ES-I3 (cell line): ENCODE results near the gene AP1M2.

Experiments
- H3K36me3 ChIP-seq: 2 replicates; pipeline ENCODE4 v1.6.1; 2013; ENCODE audit warnings: mild to moderate bottlenecking, low read length, control low read depth, moderate library complexity; ENCODE audit not compliant: insufficient read depth
- H3K4me1 ChIP-seq: 2 replicates; pipeline ENCODE4 v1.6.1; 2013; ENCODE audit warnings: mild to moderate bottlenecking, control low read depth, low read length; ENCODE audit not compliant: insufficient read depth
- H3K9ac ChIP-seq: 2 replicates; pipeline ENCODE4 v1.6.1; 2013; ENCODE audit warnings: low read depth, mild to moderate bottlenecking, low read length, moderate library complexity
- H3K9me3 ChIP-seq: 2 replicates; pipeline ENCODE4 v1.6.1; 2013; ENCODE audit warnings: mild to moderate bottlenecking, low read length, moderate library complexity; ENCODE audit not compliant: control insufficient read depth, insufficient read depth

Gene AP1M2

DNA sequence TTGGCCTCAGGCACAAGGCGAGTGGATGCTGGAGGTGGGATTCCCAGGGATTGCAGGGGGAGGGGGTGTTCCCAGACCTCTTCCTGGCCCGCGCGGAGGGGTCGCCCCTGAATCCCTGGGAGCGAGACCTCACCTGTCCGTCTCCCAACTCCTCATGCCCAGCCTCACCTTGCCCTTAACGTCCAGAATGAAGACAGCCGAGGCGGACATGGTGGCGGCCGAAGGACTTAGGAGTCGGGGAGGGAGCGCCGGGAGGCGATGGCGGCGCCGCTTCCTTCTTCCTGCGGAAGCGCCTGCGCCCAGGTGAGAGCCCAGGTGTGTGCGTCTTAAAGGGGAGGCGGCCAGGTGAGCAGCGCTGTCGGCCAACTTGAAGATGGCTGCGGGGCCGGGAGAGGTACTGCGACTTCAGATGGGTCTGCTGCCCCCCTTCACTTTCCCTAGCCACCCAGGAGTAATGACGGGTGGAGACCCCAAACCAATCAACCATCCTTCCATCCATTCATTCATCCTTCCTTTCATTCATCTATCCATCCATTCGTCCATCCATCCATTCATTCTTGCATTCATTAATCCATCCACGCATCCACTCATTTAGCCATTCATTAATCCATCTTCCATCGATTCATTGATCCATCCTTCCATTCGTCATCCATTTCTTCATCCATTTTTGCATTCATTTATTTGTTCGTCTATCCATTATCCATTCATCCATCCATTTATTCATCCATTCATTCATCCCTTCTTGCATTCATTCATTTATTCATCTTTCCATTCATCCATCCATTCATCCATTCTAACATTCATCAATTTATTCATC is at the start of gene AP1M2:
Gene AP1M2, minus strand, starts transcription at position 291 of the 817 bp plus-strand sequence. Its CDS starts 81 bp downstream, at position 210.
- Histone ChIP-seq H3K36me3 (no peaks in the 10 kb centered on the region), H3K4me1 (peaks cover 8% of the 10 kb centered on the region), H3K9ac (peak within 1 kb of the TSS; percentile 62), H3K9me3 (no peaks in the 10 kb centered on the region)

DNA sequence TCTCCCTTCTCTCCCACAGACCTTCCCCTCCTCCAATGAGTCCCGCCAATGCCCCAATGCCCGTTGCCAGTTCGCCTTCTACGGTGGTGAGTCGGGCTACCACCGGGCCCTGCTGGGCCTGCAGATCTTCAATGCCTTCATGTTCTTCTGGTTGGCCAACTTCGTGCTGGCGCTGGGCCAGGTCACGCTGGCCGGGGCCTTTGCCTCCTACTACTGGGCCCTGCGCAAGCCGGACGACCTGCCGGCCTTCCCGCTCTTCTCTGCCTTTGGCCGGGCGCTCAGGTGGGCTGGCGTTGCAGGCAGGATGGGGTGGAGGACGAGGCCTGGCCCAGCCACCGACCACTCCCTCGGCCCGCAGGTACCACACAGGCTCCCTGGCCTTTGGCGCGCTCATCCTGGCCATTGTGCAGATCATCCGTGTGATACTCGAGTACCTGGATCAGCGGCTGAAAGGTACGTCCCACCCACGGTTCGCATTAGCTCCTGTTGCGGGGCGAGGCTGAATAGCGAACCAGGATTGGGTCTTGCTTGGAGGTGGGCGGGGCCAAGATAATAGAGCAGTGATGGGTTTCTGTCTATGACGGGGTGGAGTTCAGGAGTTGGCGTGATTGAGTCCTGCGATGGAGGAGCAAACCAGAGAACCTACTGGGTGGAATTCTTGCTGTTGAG is 49.3 kb upstream of the AP1M2 start:
- peaks cover 12% of the 10 kb centered on the region for H3K36me3 ChIP-seq
- no peaks in the 10 kb centered on the region for H3K9me3 ChIP-seq
- H3K9ac ChIP-seq = no peak overlapping the region
- no peaks in the 10 kb centered on the region for H3K4me1 ChIP-seq

DNA sequence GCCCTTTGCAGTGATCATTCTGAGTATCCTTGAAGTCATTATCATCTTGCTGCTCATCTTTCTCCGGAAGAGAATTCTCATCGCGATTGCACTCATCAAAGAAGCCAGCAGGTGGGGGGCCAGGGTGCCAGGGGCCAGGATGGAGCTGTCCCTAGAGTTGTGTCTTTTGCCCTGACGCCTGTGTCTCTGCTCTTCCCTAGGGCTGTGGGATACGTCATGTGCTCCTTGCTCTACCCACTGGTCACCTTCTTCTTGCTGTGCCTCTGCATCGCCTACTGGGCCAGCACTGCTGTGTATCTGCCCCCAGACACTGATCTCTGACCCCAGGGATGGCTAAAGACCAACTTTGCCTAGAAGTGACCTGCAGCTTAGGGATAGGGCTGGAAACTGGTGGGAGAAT is 47.9 kb upstream of the AP1M2 start:
- Histone ChIP-seq H3K4me1 (no peaks in the 10 kb centered on the region), H3K9ac (no peak overlapping the region), H3K36me3 (peaks cover 16% of the 10 kb centered on the region), H3K9me3 (no peaks in the 10 kb centered on the region)

DNA sequence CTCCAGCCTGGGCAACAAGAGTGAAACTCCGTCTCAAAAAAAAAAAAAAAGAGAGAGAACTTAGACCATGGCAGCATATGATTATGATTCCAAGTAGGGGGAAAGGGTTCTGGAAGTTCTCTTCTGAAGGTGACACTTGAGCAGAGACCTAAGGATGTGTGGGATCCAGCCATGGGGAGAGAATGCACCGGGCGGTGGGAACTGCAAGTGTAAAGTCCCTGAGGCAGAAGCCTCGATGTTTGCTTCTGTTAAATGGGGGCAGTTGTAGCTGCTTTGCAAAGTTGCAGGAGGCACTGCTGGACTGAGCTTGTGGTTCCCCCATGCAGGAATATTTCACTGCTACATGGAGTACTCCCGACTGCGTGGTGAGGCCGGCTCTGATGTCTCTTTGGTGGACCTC is 47.3 kb upstream of the AP1M2 start:
- H3K36me3 ChIP-seq = peaks cover 16% of the 10 kb centered on the region
- H3K9me3 ChIP-seq = no peaks in the 10 kb centered on the region
- H3K9ac ChIP-seq = no peak overlapping the region
- no peaks in the 10 kb centered on the region for H3K4me1 ChIP-seq

DNA sequence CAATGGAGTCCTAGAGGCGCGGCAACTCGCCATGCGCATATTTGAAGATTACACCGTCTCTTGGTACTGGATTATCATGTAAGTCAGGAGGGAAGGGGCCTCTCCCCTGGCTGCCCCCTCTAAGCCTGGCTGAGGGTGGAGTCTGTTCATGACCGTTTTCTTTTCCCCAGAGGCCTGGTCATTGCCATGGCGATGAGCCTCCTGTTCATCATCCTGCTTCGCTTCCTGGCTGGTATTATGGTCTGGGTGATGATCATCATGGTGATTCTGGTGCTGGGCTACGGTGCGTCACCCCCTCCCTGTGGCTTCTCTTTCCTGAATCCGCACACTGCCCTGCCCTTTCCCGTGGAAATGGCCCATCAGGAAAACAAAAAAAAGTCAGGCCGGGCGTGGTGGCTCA is 44.8 kb upstream of the AP1M2 start:
- H3K36me3 ChIP-seq = peaks cover 14% of the 10 kb centered on the region
- H3K9ac ChIP-seq = no peak overlapping the region
- H3K9me3 ChIP-seq = no peaks in the 10 kb centered on the region
- no peaks in the 10 kb centered on the region for H3K4me1 ChIP-seq

DNA sequence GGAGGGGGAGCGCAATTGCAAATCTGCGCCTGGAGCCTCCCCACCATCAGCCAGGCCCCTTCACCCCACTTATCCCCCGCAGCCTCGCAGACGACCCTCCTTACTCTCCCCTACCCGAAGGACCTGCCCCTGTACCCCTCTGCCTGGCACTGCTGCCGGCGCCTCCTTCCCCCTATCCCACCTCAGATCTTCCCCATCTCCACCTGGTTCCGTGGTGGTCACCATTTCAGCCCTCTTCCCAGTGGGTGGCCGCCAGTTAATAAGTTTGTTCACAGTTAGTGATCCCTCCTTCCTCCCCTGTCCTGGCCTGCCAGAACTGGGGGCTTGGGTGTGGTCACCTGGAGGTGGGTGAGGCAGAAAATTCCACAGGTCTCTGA is 38.6 kb upstream of the AP1M2 start:
- peak overlapping the region; percentile 63 for H3K9ac ChIP-seq
- H3K36me3 ChIP-seq = peaks cover 2% of the 10 kb centered on the region; the same call in 1 of the 2 replicates
- no peaks in the 10 kb centered on the region for H3K9me3 ChIP-seq
- no peaks in the 10 kb centered on the region for H3K4me1 ChIP-seq

DNA sequence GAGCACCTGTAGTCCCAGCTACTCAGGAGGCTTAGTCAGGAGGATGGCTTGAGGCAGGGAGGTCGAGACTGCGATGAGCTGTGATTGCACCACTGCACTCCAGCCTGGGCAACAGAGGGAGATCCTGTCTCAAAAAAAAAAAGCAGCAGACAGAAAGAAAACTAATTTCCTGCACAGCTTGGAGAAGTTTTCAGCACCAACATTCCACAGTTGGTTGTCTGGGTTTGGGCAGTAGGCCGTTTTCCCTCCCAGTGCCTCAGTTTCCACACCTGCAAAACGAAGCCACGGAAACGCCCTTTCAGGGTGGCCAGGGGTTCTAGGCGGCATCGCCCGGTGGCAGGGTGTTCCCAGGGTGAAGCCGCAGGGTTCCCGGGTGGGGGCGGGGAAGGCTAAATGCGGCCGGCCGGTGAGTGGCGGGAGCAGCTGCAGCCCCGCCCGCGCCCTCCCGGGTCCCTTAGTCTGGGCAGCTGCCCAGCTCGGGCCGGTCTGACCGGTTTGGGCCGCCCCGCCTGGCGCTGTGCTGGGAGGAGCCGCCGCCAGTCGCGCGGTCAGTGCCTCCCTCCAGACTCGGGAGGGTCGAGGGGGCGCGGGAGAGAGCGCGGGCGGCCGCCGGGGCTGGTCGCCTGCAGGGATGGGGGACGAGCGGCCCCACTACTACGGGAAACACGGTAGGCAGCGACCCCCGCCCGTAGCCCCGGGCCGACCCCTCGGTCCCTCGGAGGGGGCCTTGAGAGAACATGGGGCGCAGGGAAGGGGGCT is 38.1 kb upstream of the AP1M2 start, which contains the start of gene SLC44A2:
Gene SLC44A2, plus strand, starts transcription at position 551 of the 759 bp plus-strand sequence. Its CDS starts 81 bp downstream, at position 632.
- Histone ChIP-seq H3K4me1 (no peaks in the 10 kb centered on the region), H3K36me3 (peaks cover 2% of the 10 kb centered on the region; the same call in 1 of the 2 replicates), H3K9me3 (no peaks in the 10 kb centered on the region), H3K9ac (peak within 1 kb of the TSS; percentile 63)

DNA sequence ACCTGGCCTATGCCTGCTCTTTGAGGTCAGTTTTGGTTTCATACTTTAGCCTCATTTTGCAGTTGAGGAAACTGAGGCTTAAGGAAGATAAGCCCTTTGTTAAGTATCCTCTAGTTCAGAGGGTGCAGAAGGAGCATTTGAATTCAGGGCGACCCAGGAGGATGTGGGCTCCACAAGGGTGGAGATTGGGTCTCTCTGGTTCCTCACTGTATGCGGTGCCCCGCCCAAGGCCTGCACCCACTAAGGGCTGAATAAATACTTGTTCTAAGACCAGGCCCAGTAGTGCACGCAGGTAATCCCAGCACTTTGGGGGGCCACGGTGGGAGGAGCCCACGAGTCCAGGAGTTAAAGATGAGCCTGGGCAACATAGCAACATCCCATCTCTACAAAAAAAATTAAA is 37.5 kb upstream of the AP1M2 start:
- H3K9ac ChIP-seq = peak overlapping the region; percentile 63; the same call in 1 of the 2 replicates
- no peaks in the 10 kb centered on the region for H3K9me3 ChIP-seq

DNA sequence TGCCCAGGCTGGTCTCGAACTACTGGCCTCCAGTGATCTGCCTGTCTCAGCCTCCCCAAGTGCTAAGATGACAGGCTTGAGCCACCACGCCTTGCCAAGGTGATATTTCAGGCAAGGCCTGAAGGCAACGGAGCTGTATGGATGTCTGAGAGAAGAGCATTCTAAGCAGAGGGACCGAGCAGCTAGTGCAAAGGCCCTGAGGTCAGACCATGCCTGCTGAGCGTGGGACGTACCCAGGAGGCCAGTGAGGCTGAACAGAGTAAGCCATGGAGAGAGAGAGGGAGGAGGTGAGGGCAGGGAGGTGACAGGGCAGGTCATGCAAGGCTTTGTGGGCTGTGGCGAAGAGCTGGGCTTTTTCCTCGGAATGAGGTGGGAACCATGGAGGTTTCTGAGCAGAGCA is 34.9 kb upstream of the AP1M2 start:
- Histone ChIP-seq H3K4me1 (no peaks in the 10 kb centered on the region), H3K36me3 (no peaks in the 10 kb centered on the region), H3K9ac (no peak overlapping the region), H3K9me3 (no peaks in the 10 kb centered on the region)

More for the DNA sequence above, 37.5 kb upstream of the AP1M2 start:
- no peaks in the 10 kb centered on the region for H3K4me1 ChIP-seq
- 0 out of 2 replicates have a peak, but pooled peaks cover 2% of the 10 kb centered on the region for H3K36me3 ChIP-seq

DNA sequence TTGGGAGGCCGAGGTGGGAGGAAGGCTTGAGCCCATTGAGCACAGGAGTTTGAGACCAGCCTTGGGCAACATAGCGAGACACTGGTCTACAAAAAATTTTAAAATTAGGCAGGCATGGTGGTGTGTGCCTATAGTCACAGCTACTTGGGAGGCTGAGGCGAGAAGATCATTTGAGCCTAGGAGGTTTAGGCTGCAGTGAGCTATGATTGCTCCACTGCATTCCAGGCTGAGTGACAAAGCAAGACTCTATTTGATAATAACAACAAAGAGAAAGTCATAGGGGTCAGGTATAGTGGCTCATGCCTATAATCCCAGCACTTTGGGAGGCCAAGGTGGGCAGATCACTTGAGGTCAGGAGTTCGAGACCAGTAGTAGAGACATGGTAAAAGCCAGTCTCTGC is 33.7 kb upstream of the AP1M2 start:
- Histone ChIP-seq H3K9me3 (no peaks in the 10 kb centered on the region), H3K4me1 (no peaks in the 10 kb centered on the region), H3K36me3 (no peaks in the 10 kb centered on the region), H3K9ac (no peak overlapping the region)

DNA sequence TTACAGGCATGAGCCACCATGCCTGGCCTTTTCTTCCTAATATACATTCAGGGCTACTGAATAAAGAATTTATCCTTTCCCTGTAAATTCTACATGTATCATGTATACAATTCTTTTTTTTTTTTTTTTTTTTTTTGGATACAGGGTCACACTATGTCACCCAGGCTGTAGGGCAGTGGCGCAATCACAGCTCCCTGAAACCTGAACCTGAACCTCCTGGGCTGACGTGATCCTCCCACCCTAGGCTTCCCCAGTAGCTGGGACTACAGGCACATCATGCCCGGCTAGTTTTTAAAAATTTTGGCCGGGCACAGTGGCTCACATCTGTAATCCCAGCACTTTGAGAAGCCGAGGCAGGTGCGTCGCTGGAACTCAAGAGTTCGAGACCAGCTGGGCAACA is 31.7 kb upstream of the AP1M2 start:
- no peaks in the 10 kb centered on the region for H3K36me3 ChIP-seq
- no peaks in the 10 kb centered on the region for H3K9me3 ChIP-seq
- H3K4me1 ChIP-seq = no peaks in the 10 kb centered on the region
- H3K9ac ChIP-seq = no peak overlapping the region

DNA sequence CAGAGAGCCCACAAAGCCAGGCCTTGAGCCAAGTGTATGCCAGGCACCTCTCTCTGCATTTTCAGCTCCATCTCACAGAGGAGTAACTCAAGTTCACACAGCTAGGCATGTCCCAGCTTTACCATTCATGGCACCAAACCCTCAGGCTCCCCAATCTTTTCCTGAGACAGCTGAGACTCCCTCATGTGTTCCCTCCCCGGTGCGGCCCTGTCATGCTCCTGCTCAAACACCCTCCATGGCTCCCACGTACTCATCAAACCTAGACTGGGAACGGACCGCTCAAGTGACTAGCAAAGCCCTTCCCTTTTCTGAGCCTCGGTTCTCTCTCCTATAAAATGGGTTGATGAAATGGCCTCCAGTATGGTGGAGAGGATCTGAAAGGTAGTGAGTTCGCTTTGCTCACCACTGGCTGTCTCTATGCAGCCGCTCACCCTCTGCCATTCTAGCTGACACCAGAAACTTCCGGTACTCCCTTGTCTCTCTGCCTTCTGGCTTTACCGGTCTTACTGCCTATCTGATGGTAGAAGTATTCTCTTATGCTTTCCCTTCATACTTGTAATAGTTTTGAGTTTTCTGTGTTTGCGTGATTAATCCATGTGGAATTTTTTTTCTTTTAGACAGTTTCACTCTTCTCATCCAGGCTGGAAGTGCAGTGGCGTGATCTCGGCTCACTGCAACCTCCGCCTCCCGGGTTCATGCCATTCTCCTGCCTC is 30.5 kb upstream of the AP1M2 start:
- Histone ChIP-seq H3K4me1 (no peaks in the 10 kb centered on the region), H3K36me3 (no peaks in the 10 kb centered on the region), H3K9me3 (no peaks in the 10 kb centered on the region), H3K9ac (no peak overlapping the region)

DNA sequence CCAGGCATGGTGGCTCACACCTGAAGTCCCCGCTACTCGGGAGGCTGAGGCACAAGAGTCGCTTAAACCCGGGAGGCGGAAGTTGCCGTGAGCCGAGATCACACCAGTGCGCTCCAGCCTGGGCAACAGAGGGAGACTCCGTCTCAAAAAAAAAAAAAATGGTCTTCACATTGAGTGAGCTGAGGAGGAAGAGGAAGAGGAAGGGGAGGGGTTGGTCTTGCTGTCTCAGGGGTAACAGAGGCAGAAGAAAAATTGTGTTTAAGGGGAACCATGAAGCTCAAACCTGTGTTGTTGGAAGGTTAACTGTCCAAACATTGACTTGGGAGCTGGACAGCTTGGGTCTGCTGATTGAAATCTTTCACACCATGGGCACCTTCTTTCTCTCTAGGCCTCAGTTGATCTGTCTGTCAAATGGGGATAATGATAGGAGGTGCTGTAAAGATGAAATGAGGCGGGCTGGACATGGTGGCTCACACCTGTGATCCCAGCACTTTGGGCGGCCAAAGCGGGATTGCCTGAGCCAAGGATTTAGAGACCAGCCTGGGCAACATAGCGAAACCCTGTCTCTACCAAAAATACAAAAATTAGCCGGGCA is 28.4 kb upstream of the AP1M2 start:
- Histone ChIP-seq H3K4me1 (no peaks in the 10 kb centered on the region), H3K9ac (no peak overlapping the region), H3K36me3 (no peaks in the 10 kb centered on the region), H3K9me3 (no peaks in the 10 kb centered on the region)
